HG03025 (cell line): ENCODE measurements around the gene ENPEP.
"Not testable (repeated sequence)": the region's sequence is repeated elsewhere in the genome, so short reads cannot be mapped to it uniquely, and the experiment has no call there.

Experiments used
- ATAC-seq: cut with Tn5 transposase; IDR thresholded peaks from one replicate; pipeline ENCODE4 v1.9.1; 2021; ENCODE audit warnings: mild to moderate bottlenecking, moderate library complexity; ENCODE audit not compliant: unreplicated experiment, low FRiP score

ENPEP gene

DNA sequence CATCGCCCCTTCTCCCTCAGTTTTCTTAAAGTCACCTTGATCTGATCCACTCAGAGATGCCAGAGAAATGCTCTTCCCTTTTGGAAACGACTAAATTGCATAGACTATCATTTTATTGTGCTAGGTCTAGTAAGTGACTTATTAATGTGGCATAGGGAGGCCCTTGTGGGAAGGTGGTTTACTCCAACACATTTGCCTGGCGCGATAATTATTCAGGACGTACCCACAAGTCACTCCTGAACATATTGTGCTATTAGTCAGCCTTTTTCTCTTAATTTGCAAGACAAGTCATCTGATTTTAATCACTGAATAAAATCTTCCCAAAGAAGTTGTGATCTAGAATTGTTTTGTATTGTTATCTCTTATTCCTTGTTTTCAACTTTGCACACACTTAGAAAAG, 7.6 kb downstream of the ENPEP start:
- ATAC-seq = no peak

DNA sequence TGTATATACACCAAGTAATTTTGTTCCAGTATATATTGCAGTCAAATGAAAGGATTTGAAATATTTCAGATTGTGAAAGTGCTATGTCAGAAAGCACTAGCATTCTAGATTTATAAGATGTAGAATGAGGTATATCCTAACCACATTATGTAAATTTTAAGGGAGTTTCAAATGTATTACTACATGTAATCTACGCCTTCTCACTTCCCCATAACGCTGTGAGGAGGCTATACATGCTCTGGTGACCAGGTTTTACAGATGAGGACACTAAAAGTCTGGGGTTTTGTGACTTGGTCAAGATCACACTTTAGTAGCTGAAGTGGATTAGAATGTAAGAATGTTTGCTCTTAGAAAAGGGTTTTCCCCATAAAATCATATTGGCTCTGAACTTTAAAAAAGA, 8.1 kb downstream of the ENPEP start:
- ATAC-seq = peak; percentile 98

DNA sequence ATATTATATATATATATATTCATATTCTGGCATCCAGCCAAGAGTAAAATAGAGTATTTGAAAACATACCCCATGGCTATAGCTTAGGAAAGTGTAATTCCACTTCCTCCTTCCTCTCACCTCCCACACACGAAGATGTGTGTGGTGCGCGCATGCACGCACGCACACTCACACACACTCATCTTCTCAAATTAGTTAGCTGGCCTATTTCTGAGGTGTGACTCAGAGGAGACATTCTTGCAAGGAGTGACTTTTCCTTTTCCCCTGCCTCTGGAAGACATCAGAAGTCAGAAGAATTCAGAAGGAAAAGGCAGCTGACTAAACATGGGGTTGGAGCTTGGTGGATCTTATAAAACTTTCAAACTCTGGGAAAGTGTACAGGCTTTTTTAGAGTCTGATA, 8.8 kb downstream of the ENPEP start:
- no peak for ATAC-seq

DNA sequence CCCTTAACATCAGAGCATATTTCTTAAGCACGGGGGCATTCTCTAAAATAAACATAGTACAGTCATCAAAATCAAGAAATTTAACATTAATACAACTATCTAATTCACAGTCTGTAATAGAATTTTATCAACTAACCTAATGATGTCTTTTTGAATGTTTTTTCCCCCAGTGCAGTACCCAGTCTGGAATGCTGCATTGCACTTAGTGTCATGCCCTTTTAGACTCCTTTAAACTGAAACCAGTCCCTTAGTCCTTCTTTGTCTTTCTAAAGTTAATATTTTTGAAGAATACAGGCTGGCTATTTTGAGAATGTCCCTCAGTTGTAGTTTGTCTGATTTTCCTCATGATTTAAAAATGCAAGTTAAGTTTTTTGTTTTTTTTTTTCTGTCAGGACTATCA, 9.5 kb downstream of the ENPEP start:
- no peak for ATAC-seq

DNA sequence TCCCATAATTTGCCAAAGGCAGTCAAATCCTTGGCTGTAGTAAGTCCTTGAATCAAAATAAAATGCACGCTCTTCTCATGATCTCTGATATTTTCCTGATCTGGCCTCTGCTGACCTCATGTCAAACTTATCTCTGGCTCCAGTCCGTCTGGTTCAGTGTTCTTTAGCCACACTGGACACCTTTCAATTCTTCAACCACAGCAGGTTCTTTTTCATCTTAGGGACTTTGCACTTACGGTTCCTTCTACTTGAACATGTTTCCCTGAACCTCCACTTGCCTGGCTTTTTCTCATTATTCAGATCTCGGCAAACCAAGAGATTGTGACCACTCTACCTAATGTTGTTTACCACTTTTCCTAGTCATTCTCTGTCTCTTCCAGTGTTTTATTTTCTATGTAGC, 10.3 kb downstream of the ENPEP start:
- no peak for ATAC-seq

DNA sequence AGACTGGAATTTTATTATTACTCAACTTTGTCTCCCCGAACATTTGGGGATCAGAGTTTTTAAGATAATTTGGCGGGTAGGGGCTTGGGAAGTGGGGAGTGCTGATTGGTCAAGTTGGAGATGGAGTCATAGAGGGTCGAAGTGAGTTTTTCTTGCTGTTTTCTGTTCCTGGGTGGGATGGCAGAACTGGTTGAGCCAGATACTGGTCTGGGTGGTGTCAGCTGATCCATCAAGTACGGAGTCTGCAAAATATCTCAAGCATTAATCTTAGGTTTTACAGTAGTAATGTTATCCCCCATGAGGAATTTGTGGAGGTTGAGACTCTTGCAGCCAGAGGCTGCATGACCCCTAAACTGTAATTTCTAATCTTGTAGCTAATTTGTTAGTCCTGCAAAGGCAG, 10.9 kb downstream of the ENPEP start:
- not testable (repeated sequence) for ATAC-seq

DNA sequence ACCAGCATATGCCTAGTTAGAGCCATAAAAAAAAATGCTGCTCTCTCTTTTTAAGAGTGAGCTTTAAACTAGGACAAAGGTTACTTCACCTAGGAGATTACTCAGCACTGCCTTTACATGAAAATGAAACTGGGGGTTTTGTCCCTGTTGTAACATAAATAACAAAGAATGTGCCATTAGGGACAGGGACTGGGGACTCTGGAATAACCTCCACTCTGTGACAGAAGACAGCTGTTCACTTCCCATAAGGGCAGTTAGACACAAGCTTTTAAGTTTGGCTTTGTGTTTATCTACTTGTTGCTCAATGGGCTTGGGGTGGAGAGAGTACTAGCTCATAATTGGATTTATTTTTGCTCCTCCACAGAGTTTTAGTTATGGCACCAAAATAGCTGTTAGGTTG, 11.9 kb downstream of the ENPEP start:
- no peak for ATAC-seq

DNA sequence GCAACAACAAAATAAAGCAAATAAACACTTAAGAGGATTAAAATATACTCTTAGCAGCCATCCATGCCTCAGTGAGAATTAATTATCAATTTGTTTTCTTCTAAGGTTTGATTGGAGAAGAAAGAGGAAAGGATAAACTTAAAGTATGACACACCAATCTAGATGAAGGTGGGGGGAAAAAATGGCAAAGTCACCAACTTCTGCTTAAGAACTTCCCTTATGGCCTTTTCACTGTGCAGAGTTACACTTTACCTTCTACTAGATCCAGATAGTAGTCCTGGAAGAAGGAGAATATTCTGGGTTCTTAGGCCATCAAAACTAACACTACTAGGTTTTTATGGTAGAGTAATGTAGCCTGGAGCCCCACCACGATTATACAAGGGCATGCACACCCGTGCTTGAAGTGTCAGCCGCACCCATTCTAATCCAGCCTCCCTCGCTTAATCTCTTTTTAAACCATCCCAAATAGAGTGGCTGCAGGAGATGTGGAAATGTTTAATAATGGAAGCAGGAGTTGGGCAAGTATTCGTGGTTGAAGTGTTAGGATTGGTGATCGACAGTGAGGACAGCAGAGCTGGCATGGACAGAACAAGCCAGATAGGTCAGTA, 14.1 kb downstream of the ENPEP start:
- ATAC-seq = no peak

DNA sequence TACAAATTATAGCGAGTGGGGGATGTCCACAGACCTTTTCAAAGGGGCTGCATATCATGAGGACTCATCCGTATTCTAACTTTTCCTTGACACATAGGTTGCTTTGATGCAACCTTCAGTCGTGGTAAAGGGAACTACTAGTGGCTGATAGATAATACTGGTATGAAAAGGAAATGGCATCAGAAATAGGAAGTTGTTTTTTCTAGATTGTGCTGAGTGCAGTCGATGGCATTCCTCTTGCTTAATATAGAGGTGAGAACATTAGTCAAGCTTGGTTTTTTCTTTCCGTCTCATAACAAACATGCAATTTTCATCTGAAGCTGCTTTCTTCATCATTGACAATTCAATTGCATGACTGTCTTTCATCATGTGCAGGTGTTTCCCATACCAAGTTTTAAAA, 16.6 kb downstream of the ENPEP start:
- ATAC-seq = no peak

DNA sequence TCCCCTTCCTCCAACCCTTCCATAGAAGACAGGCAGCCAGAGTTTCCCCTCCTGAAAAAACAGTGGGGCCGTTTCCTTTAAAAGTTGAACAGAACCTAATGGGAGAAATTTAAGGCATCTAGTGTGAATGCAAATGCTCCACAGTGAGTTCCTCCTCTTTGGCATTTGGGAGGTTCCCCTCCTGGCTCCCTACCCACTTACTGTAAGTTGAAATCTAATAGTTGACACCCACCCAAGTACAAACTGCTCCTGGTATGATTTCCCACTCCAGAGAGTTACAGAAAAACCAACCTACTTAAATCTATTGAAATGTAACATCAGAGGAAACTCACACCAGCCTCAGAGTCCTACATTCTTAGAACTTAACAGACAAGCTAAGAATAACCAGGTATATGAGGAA, 17.6 kb downstream of the ENPEP start:
- no peak for ATAC-seq

DNA sequence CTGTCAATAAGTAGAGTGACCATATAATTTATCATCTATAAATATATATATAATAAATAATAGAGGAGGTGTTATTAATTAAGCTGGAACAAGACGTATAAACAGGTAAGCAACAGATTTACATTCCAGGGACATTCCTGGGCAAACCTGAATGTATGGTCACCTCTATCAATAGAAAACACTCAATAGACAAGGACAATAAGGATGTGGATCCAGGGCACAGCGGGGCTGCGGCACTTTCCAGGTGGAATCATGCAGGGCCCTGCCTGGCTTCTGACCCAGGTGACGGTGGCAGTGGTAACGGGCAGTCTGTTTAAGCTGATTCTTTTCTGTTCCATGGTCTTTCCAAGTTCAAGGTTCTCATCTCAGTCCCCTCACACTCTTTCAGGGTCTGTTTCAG, 22.5 kb downstream of the ENPEP start:
- ATAC-seq = no peak

DNA sequence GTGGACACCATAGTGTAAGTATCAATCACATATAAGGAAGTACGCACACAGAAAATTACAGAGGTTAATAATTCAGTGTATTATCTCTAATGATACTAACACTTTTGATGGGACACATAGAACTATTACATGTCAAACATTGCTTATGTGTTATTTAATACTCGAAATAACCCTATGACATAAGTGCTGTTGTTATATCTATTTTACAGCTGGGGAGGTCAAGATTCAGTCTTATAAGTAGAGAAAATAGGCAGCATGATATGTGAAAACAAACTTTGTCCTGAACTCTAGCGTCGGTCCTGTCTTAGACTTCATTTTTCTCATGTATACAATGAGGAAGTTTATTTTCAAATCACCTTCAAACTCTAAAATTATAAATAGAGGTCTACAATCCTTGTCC, 23.2 kb downstream of the ENPEP start:
- no peak for ATAC-seq

DNA sequence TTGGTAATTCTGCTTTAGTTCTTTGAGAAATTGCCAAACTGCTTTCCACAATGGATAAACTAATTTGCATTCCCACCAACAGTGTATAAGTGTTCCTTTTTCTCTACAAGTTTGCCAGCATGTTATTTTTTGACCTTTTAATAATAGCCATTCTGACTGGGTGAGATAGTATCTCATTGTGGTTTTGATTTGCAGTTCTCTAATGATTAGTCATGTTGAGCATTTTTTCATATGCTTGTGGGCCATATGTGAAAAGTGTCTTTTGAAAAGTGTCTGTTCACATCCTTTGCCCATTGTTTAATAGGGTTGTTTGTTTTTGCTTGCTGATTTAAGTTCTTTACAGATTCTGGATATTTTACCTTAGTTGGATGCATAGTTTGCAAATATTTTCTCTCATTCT, 25.9 kb downstream of the ENPEP start:
- no peak for ATAC-seq

DNA sequence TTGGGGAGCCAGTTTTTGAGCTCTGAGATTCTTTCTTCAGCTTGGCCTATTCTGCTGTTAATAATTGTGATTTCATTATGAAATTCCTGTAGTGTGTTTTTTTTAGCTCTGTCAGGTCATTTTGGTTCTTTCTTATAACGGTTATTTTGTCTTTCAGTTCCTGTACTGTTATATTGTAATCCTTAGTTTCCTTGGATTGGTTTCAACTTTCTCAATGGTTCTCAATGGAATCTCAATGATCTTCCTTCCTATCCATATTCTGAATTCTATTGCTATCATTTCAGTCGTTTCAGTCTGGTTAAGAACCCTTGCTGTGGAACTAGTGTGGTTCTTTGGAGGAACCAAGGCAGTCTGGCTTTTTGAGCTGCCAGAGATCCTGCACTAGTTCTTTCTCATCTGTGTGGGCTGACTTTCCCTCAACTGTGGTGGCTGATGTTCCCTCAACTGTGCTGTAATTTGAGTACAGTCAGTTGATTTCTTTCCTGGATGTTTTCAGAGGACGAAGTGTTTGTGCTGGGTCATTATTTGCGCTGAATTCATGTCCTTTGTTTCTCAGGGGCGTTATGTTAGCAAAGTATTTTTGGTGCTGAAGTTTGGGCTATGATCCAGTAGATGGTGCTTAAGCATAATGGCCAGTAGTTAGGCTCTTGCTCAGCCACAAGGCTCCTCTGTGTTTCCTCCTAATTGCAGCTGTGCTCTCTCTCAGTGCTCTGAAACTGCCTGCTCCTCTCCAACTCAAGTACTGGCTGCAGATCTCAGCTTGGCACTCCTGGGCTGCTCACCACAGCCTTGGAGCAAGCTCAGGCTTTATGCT, 27.5 kb downstream of the ENPEP start:
- ATAC-seq = peak; percentile 87

DNA sequence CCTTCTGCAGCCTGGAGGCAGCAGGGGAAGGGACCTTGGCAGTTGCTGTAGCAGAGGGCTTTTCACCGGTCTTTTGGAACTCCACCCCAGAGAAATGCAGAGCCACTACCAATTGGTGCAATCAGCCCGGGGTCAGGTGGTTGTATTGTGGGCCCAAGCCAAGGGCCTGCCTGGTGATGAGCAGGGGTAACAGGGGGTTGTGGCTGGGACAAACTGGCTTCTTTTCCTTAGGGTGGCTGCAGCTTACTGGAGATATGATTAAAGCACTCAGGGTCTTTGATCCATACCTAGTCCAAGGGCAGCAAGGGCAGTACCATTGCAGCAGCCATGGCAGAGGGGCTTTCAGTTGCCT, 28.1 kb downstream of the ENPEP start:
- no peak for ATAC-seq

DNA sequence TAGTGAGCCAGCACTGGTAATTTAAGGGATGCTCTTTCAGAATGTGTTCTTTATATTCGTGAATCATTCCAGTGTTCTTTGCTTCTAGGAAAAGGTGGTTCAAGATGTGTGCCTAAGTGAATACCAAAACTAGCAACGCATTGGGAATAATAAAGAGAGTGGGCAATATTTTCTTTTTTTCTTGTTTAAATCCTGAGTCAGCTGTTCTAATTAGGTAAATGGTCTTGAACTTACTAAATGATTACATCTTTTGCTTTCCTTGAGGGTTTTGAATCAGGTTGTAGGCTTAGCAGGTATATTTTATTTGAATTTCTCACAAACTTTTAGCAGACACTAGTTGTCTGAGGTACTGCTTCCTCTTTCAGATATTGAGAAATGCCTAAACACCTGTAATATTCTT, 29.5 kb downstream of the ENPEP start:
- ATAC-seq = no peak

DNA sequence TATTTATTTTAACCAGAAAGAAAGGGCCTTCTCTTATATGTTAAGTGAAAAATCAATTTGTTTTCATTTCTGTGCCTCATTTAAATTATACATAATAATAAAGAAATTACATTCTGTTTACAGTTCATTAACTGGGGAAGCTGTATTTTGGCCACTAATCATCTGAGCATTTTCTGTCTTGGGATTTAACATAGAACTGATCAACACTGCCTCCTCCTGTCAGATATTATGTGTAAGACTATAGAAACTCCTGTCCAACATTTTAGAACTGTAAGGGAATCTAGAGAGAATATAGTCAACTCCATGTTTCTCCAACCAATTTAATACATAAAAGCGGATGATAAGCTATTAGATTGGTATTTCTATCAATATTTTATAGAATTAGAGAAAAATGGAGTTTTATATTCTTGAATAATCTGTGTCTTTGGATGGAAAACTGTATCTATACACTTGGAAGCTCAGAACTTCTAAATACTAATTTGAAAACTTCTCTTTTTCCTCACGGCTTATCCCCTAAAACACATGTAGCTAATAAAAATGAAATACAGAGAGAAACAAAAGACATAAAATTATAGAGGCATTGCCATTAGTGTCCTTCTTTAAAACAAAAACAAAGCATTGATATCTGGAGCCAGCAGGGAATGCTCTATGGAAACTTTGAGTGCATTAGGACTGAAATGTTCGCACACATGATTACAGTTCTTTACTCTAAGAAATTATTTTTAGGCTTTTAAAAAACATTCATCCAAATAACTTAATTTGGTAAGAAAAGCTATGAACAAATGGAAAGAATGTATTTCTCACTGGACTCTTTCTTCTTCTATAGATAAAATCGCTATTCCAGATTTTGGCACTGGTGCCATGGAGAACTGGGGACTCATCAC, 33.1 kb downstream of the ENPEP start:
- ATAC-seq = no peak

DNA sequence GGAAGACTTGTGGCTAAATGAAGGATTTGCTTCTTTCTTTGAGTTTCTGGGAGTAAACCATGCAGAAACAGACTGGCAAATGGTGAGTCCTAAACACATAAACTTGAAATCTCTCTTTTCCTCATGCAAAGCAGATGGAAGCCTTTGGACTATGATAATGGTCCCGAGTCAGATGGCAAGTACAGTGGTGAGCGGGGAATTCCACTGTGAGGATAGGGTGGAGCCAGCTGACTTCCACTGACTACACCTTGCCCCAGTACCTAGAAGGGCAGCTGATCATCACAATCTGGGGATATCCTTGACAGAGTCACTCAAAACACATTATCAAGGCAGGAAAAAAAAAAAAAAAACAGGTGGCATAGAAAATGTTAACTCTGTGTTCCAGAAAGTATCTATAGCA, 34.3 kb downstream of the ENPEP start:
- ATAC-seq = no peak

DNA sequence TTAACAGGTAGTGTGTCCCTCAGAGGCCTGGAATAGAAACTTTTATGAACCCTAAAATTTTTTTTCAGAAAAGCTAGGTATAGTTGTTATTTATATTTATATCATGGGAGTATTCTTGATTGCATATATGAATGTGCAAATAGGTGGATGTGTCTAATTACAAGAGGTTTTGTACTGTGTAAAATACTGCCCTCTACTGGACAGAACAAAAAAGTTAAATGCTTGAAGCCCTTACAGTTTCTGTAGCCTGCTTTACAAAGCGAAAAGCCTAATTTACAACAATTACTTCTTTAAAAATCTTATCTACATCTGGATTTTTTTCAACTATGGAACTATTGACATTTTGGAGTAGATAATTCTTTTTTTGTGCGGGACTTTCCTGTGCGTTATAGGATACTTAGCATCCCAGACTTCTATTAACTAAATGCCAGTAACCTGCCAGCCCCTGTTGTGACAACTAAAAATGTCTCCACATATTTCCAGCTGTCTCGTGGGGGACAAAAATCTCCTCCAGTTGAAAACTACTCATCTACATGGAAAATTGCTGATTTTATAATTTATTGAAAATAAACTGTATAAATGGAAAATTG, 35.1 kb downstream of the ENPEP start:
- ATAC-seq = no peak

DNA sequence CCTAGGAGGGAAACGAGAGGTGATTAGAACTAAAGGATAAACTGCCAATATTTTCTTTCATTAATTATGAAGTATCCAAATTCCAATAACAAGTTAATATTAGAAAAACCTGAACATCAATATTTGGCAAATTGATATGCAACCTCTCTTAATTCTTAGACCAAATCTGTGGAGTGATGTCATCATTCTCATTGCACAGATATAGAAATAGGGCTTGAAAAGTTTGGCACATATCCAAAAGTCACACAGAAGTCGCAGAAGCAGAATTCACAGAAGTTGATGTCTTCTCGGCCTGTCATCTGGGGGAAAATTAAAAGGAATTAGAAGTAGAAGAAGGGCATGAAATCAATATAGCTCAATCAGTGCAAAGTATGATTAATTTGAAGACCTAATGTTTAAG, 36.9 kb downstream of the ENPEP start:
- no peak for ATAC-seq

DNA sequence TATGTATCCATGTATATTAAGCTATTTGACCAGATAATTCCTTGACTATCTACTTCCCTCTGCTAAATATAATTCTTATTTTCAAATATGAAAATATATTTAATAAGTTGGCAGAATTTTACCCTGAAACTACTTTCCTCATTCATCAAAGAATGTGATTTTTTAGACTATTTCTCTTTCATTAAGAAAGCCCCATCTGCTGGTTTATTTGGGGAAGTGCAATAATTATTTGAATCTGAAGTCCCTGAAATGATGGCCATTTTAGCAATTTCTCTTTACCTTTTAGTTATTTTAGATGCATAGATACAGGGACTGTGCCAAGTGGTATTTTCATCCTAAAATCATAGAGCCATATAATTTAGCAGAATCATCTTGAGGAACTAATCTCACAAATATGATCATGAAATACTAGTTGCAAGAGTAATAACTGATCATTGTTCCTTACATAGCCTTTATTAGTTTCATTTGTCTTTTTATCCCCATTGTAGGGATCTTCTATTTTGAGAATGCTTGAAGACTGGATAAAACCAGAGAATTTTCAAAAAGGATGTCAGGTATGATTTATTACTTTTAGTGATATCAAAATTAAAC, 39.0 kb downstream of the ENPEP start:
- ATAC-seq = no peak
